SU-DHL-6 (cell line): ENCODE data around the gene TRPV2.
"Not testable (repeated sequence)": the region's sequence is repeated elsewhere in the genome, so short reads cannot be mapped to it uniquely, and the experiment has no call there.

Experiments used
- H2AFZ ChIP-seq: fragments of 200-600 bp; sonication (generic); 2 replicates; pipeline ENCODE4 v1.6.1; 2014; ENCODE audit warnings: low read depth, mild to moderate bottlenecking, moderate library complexity, mixed read lengths, antibody characterized with exemption, low read length; ENCODE audit not compliant: severe bottlenecking
- H3F3A ChIP-seq: fragments of 200-600 bp; shearing (Covaris generic); 2 replicates; pipeline ENCODE4 v1.6.0; 2016; ENCODE audit warnings: antibody characterized with exemption, mild to moderate bottlenecking; ENCODE audit not compliant: insufficient read depth
- H3K27ac ChIP-seq: fragments of 200-600 bp; sonication (generic); 2 replicates; pipeline ENCODE4 v1.5.1; 2016; ENCODE audit warnings: low read depth, mild to moderate bottlenecking, low read length, moderate library complexity, mixed read lengths
- H3K27me3 ChIP-seq: fragments of 200-600 bp; sonication (generic), shearing (Covaris generic); 2 replicates; pipeline ENCODE4 v1.6.0; 2014; ENCODE audit warnings: mild to moderate bottlenecking, low read length
- H3K36me3 ChIP-seq: fragments of 200-600 bp; sonication (generic); 2 replicates; pipeline ENCODE4 v1.6.1; 2014; ENCODE audit warnings: mild to moderate bottlenecking, low read length, mixed read lengths
- H3K4me2 ChIP-seq: fragments of 300-600, 200-600 bp; shearing (Covaris generic), sonication (generic); 2 replicates; pipeline ENCODE4 v1.6.0; 2014; ENCODE audit warnings: low read length, low read depth, mild to moderate bottlenecking; ENCODE audit not compliant: poor library complexity, severe bottlenecking
- H3K4me3 ChIP-seq: fragments of 200-600 bp; sonication (generic); 2 replicates; pipeline ENCODE4 v1.5.1; 2014; ENCODE audit warnings: antibody characterized with exemption, low read length, mild to moderate bottlenecking, mixed read lengths; ENCODE audit not compliant: insufficient read depth, poor library complexity, severe bottlenecking
- H3K79me2 ChIP-seq: fragments of 200-600 bp; sonication (generic); 2 replicates; pipeline ENCODE4 v1.6.1; 2014; ENCODE audit warnings: mild to moderate bottlenecking, low read length, moderate library complexity; ENCODE audit not compliant: insufficient read depth
- H3K9ac ChIP-seq: fragments of 200-600 bp; sonication (generic); 2 replicates; pipeline ENCODE4 v1.7.0; 2014; ENCODE audit warnings: mild to moderate bottlenecking, low read length
- H3K9me2 ChIP-seq: fragments of 200-600 bp; sonication (generic); replicated peaks from 2 replicates; pipeline ENCODE4 v1.6.1; 2014; ENCODE audit warnings: low read length; ENCODE audit not compliant: insufficient read depth
- H3K9me3 ChIP-seq: fragments of 200-600 bp; sonication (generic); 2 replicates; pipeline ENCODE4 v1.6.1; 2014; ENCODE audit warnings: low read length, mixed read lengths; ENCODE audit not compliant: insufficient read depth
- H4K20me1 ChIP-seq: fragments of 200-600 bp; sonication (generic); 2 replicates; pipeline ENCODE4 v1.6.1; 2014; ENCODE audit warnings: low read depth, mild to moderate bottlenecking, antibody characterized with exemption, low read length, moderate library complexity, mixed read lengths
- EZH2phosphoT487 ChIP-seq: fragments of 200-600 bp; sonication (generic), shearing (Covaris generic); conservative IDR thresholded peaks from 2 replicates; pipeline ENCODE4 v1.6.1; 2018; ENCODE audit warnings: mild to moderate bottlenecking, antibody characterized with exemption, low read length, moderate library complexity, mixed read lengths
- TF ChIP-seq, protein P1 (sequence below): fragments of 200-600 bp; sonication (generic); IDR thresholded peaks from one replicate; pipeline ENCODE4 v1.5.1; 2017; ENCODE audit warnings: antibody characterized with exemption, mild to moderate bottlenecking, low read length, moderate library complexity; ENCODE audit not compliant: insufficient read depth, poor library complexity, severe bottlenecking

TRPV2 gene

DNA sequence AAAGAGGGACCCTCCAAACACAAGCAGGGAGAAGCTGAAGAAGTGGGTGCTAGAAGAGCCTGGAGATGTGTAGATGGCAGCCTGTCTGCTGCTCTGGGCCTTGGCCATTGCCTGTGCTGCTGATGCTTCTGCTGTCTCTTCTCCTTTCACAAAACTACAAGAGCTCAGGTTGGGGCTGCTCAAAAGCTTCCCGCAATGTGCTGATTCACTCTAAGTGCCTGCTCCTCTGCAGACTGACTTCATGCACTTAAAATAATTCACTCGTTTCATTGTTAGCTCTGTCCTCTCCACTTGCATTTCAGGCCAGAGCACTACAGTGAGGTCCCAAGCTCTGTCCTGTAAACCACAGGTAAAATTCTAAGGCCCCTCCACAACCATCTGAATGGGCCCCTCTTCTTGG is 18.7 kb upstream of the TRPV2 start:
- H3K27me3 ChIP-seq, H3K36me3 ChIP-seq, H3K9me2 ChIP-seq, H3K27ac ChIP-seq, H3K4me3 ChIP-seq, H3K9ac ChIP-seq, H3K79me2 ChIP-seq, H2AFZ ChIP-seq, H3K9me3 ChIP-seq, H3F3A ChIP-seq, H3K4me2 ChIP-seq, H4K20me1 ChIP-seq: not testable (repeated sequence)

DNA sequence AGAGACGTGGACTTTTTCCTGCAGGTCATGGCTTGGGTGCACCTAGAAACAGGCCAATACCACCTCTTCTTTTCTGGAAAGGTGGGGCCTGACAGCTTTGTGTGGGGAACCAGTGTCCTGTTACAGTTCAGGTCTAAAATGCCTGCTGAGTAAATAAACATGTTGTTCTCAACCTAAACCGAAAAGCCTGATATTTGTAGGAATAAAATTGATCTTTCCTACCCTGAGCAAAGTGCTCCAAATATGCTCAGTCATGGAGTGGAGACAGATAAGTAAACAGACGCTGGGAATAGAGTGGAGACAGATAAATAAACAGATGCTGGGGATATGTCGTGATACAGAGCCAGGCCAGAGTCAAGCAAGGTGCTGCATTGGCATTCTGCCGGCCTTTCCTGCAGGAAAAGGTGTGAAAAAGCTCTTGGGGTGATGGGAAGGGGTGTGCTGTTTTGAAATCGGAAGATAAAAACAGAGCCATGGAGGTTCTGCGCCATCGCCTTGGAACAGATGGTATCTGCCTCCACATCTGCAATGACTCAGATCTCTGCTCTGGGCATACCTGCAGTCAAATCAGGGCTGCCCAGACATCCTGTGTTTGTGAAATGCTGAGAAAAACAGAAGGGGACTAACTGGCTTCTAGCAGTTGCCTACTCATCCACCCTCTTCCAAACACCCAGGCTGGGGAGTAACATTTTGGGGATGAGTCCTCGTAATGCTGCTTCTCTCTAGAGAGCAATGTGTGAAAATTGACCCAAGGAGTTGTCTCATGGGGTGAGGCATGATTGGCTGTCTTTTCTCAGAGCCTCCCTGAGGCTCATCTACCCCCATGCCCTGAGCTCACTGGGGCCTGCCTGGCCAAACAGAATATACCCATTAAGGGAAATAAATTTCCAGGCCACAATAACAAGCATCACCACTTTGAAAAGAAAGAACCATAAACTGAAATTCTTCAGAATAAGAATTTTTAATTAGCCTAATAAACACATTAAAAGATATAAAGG is 16.8 kb upstream of the TRPV2 start:
- Histone ChIP-seq H4K20me1 (no peaks in the 10 kb centered on the region), H3K4me3 (no peak overlapping the region), H3F3A (no peaks in the 10 kb centered on the region), H3K79me2 (no peaks in the 10 kb centered on the region), H3K27me3 (no peaks in the 10 kb centered on the region), H3K27ac (no peak overlapping the region), H3K36me3 (no peaks in the 10 kb centered on the region), H3K9me3 (no peaks in the 10 kb centered on the region), H3K4me2 (no peak overlapping the region), H2AFZ (no peak overlapping the region), H3K9me2 (no peaks in the 10 kb centered on the region), H3K9ac (no peak overlapping the region)
- no peak for TF ChIP-seq EZH2phosphoT487
- TF ChIP-seq, protein P1, sequence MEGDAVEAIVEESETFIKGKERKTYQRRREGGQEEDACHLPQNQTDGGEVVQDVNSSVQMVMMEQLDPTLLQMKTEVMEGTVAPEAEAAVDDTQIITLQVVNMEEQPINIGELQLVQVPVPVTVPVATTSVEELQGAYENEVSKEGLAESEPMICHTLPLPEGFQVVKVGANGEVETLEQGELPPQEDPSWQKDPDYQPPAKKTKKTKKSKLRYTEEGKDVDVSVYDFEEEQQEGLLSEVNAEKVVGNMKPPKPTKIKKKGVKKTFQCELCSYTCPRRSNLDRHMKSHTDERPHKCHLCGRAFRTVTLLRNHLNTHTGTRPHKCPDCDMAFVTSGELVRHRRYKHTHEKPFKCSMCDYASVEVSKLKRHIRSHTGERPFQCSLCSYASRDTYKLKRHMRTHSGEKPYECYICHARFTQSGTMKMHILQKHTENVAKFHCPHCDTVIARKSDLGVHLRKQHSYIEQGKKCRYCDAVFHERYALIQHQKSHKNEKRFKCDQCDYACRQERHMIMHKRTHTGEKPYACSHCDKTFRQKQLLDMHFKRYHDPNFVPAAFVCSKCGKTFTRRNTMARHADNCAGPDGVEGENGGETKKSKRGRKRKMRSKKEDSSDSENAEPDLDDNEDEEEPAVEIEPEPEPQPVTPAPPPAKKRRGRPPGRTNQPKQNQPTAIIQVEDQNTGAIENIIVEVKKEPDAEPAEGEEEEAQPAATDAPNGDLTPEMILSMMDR: no peak

DNA sequence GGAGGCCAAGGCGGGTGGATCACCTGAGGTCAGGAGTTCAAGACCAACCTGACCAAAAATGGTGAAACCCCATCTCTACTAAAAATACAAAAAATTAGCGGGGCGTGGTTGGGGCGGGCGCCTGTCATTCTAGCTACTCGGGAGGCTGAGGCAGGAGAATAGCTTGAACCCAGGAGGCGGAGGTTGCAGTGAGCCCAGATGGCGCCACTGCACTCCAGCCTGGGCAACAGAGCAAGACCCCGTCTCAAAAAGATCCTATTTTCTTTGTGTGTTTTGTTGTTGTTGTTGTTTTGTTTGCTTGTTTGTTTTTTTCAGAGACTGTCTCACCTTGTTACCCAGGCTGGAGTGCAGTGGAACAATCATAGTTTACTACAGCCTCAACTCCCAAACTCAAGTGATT is 11.5 kb upstream of the TRPV2 start:
- H3K9me2 ChIP-seq, H3K9me3 ChIP-seq, H2AFZ ChIP-seq, H3F3A ChIP-seq, H3K9ac ChIP-seq, H3K27ac ChIP-seq, H3K36me3 ChIP-seq, H3K27me3 ChIP-seq, H4K20me1 ChIP-seq, H3K79me2 ChIP-seq, H3K4me2 ChIP-seq, H3K4me3 ChIP-seq: not testable (repeated sequence)

DNA sequence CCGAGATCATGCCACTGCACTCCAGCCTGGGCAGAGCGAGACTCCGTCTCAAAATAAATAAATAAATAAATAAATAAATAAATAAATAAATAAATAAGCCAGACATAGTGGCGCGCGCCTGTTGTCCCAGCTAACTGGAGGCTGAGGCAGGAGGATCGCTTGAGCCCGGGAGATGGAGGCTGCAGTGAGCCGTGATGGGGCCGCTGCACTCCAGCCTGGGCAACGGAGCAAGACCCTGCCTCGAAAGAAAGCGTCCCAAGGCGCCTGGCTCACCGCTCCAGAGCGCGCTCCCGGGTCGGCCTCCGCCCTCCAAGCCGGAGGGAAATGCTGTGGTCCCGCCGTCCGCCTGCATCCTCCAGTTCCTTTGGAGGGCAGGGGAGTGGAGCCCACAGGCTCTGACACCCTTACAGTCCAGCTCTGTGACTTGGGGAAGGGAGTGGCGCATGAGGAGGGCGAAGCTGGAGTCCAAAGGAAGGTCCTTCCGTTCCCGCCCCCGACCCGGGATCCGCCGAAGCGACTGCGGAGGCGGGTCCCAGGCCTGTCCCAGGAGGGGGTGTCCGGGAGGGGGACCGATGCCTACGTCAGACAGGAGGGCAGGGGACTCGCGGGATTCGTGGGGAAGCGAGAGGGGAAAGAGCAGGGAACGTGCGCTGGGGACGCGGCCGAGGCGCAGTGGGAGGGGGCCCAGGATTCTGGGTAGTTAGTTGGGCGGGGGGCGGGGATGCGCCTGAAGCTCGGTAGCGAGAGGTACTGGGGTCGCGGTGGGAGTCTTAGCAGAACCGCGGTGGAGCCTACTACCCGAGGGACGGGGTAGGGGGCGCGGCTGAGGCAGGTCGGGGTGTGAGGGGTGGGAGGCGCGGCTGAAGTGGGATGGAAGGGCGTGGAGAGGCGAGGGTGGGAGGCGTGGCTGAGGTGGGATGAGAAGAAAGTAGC is 8.4 kb upstream of the TRPV2 start:
- Histone ChIP-seq H3K9me3 (no peaks in the 10 kb centered on the region), H3K79me2 (no peaks in the 10 kb centered on the region), H2AFZ (no peak overlapping the region), H3K27me3 (no peaks in the 10 kb centered on the region), H4K20me1 (no peaks in the 10 kb centered on the region), H3K4me3 (no peak overlapping the region), H3K4me2 (no peak overlapping the region), H3K36me3 (no peaks in the 10 kb centered on the region), H3F3A (peaks cover 8% of the 10 kb centered on the region), H3K9ac (no peak overlapping the region), H3K9me2 (no peaks in the 10 kb centered on the region), H3K27ac (no peak overlapping the region)
- TF ChIP-seq, protein P1: no peak
- no peak for TF ChIP-seq EZH2phosphoT487
